Stimulated activated CD4-positive, alpha-beta T cell treated with anti-CD3 and anti-CD28 coated beads, TNF-alpha, amount 100 ng/mL, for 1 hour (primary cell): Measurements from ENCODE around the gene FOXP2.

Experiments
- DNase-seq, 3 donors: peaks; one replicate each; pipeline ENCODE4 v3.0.0-alpha.2; 2020; ENCODE audit warnings: low read depth in 3 of 3, low spot score in 1 of 3

FOXP2 gene

GRCh38 chr7:114703677-114704076 is 289.1 kb downstream of the FOXP2 start:
- no peak for DNase-seq

- no peak for DNase-seq
Observed at GRCh38 chr7:114708646-114709045, 294.0 kb downstream of the FOXP2 start.

- no peak for DNase-seq
Observed at GRCh38 chr7:114710499-114710898, 295.9 kb downstream of the FOXP2 start.

- no peak for DNase-seq
Observed at GRCh38 chr7:114711241-114711640, 296.6 kb downstream of the FOXP2 start.

GRCh38 chr7:114715907-114716306 is 301.3 kb downstream of the FOXP2 start:
- DNase-seq: no peak

GRCh38 chr7:114718861-114719260 is 304.2 kb downstream of the FOXP2 start:
- DNase-seq: no peak

GRCh38 chr7:114720725-114721124 is 306.1 kb downstream of the FOXP2 start:
- no peak for DNase-seq

GRCh38 chr7:114722562-114722961 is 307.9 kb downstream of the FOXP2 start:
- no peak for DNase-seq

- DNase-seq: no peak
Observed at GRCh38 chr7:114723308-114723707, 308.7 kb downstream of the FOXP2 start.

GRCh38 chr7:114740095-114740494 is 325.5 kb downstream of the FOXP2 start:
- DNase-seq: no peak

GRCh38 chr7:114740941-114741340 is 326.3 kb downstream of the FOXP2 start:
- DNase-seq: no peak

- no peak for DNase-seq
Observed at GRCh38 chr7:114741911-114742310, 327.3 kb downstream of the FOXP2 start.
